ENCODE data around the gene TMEM63C.

TMEM63C gene

GRCh38 chr14:77253333-77254190 is 72.0 kb downstream of the TMEM63C start:
- DNase-seq (ENCODE audit: low read depth), result no peak

- DNase-seq (ENCODE audit: low read depth), result no peak
These were observed 75.1 kb downstream of the TMEM63C start for GRCh38 chr14:77256694-77257093.

DNA sequence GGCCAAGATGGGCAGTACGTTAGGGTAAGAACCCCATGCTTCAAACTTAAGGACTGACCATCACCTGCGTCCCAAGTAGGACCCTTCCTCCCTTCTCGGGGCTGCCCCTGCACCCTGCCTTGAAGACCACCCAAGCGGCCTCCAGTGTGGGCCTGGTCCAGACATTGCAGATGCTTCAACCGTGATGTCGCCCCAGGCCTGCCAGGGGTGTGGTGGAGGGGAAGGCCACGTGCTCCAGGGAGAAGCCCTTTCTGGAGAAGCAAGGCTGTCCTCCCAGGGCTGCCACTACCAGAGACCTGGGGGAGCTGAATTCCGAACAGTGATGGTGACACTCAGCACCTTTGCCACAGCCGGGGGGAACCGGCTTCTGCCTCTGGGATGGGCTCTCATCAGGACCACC is 76.1 kb downstream of the TMEM63C start:
- no peak for DNase-seq (ENCODE audit: low read depth)

DNA sequence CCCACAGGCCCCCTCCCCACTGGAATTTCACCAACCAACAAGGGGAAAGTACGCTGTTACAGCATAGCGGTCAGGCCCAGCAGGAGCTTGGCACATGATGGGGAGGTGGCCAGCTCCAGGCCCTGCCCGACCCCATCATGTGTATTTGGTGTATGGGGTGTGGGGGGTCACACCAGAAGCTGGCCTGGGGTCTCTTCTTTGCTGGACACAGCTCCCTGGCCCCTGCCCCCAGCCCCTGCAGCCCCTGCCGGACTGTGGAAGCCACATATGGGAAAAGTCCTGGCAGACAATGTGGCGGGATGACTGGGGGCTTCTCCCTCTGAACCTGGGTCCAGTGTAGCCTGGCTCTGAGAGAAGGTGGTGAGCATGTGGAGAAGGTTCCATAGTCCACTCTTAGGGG is 77.0 kb downstream of the TMEM63C start:
- no peak for DNase-seq (ENCODE audit: low read depth)

DNA sequence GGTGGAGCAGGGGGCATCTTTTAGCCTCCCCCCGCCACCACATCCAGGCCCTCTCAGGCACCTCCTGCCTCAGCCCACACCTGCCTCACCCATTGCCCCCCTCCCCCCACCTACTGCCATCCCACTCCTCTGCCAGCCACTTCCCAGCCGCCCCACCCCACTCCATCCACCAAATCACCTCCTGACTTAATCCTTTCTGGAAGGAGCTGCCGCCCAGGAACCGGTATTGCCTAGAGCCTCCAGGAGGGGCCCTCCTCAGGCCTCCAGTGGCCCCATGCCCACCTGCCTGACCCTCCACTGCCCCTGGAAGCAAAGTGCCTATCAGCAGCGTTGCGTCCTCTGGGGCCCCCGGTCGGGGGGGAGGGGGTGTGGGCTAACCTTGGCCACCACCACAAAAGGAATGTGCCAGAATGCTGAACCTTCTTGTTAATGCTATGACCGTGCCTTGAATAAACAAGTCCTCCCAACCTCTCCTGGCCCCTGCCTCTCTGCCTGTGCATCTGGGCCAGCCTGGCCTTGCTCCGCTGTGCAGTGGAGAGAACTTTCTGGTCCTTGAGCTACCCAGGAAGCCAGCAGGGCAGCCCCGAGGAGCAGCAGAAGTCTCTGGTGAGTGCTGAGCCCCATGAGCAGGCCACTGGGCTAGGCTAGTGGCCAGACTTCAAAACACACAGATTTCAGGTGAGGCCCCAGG is 77.6 kb downstream of the TMEM63C start:
- no peak for DNase-seq (ENCODE audit: low read depth)

GRCh38 chr14:77260199-77260598 is 78.6 kb downstream of the TMEM63C start:
- DNase-seq (ENCODE audit: low read depth), result no peak

- no peak for DNase-seq (ENCODE audit: low read depth)
These were observed 79.0 kb downstream of the TMEM63C start for GRCh38 chr14:77260631-77261030.

GRCh38 chr14:77264466-77265186 is 83.0 kb downstream of the TMEM63C start:
- DNase-seq (ENCODE audit: low read depth), result no peak

GRCh38 chr14:77265187-77265515 is 83.6 kb downstream of the TMEM63C start:
- no peak for DNase-seq (ENCODE audit: low read depth)

- no peak for DNase-seq (ENCODE audit: low read depth)
These were observed 84.2 kb downstream of the TMEM63C start for GRCh38 chr14:77265561-77266335.

DNA sequence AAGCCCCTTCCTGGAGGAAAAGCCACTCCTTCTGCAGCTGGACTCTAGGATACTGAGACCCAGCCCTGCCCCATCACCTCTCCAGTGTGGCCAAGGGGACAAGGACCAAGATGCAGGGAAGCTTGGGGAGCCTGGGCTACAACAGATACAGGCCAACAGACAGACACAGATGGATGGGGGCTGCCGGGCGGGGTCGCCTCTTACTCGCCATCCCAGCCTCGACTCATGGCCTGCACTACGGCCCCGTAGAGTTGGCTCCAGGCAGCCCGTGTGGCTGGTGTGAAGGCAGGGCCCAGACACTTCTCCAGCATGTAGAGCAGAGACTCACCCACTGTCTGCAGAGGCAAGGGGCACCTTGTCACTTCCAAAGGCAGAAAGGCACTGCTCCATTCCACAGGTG is 84.7 kb downstream of the TMEM63C start:
- DNase-seq (ENCODE audit: low read depth), result no peak

DNA sequence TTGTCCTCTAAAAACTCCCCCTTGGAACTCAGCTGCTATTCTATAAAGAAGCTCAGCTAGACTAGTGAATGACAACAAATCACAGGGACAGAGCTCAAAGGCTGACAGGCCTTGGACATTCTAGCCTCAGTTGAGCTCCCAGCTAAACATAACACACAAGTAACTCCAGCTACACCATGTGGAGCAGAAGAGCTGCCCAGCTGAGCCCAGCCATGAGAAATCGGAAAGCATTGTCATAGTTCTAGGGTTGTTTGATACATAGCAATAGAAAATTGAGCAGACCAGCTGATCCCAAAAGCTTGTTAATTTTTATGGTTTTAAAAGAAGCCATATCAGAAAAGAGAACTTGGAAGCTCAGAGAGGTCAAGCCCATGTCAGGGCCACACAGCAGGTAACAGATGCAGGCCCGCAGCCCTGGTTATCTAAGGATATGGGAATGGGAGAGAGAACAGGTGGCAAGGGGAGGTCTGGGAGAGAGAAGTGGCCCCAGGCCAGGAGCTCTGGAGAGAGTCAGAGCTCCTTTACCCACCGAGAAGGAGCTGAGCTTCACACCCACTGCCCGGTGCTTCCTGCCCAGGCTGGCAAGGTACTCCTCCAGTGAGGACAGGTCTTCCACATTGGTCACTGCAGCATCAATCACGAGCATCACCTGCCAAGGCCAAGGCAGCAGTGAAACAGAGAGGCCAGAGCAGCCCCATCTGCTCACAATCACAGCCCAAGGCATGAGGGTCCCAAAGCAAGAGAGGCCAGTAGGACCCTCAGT is 86.5 kb downstream of the TMEM63C start:
- DNase-seq (ENCODE audit: low read depth), result no peak

- no peak for DNase-seq (ENCODE audit: low read depth)
These were observed 87.5 kb downstream of the TMEM63C start for GRCh38 chr14:77268989-77269600.

DNA sequence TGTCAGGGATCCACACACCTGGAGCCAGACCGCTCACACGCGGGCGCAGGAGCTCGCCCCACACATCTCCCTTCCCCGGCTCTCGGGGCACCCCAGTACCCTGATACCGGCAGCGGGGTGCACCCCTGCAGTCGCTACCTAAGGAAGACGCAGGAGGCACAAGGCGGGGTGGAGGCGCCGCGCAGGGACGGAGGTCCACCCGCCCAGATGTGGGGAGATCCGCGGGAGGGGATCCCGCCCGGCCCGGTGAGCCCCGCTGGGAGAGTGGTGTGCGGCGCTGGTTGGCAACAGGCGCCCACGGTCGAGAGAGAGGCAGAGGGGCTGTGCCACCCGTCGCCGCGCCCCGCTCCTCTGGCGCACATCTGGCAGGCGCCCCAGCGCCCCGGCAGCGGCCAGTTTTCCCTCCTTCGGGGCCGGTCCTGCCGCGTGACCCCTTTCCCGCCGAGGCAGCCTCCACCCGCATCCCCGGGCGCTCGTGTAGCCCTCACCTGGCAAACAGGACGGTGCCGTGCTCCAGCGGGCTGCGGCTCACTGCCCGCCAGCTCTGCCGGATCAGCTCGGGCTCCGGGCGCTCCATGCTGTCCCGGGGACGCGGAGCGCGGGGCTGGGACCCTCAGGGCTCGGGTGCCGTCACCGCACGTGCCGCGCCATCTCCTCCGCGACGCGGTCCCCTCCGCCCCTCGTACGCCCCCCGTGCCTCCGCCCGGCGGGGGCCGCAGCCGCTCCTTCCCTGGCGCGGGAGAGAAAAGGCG is 88.9 kb downstream of the TMEM63C start:
- no peak for DNase-seq (ENCODE audit: low read depth)

DNA sequence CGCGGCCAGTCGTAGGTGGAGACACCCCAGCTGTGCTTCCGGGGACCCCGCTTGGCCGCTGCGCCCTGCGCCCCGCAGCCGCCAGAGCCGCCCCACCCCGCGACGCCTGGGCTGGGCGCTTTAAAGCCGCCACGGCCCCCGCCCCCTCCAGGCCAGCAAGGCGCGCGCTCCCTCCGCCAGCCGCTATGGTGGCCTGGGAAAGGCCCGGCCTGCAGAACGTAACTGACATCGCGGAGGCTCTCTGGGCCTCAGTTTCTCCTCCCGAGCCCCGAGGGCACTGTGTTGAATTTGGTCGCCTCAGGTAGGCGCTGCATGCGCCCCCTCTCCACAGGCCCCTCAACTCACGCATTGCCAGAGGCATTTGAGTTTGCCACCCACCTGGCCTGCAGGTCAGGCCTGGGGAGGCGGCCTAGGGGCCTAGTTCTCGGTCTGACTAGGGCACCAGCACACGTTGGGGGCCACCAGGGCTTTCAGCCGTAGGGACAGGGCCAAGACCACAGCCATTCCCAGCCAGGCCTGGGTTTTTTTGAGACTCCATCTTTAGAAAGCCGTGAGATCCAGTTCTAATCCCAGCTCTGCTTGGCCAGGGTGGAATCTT is 89.6 kb downstream of the TMEM63C start, which contains the start of gene NGB:
Gene NGB (minus strand): TSS at position 94 of the 598 bp plus-strand sequence. CDS start 269 bp downstream, outside the sequence.
- no peak for DNase-seq (ENCODE audit: low read depth)

DNA sequence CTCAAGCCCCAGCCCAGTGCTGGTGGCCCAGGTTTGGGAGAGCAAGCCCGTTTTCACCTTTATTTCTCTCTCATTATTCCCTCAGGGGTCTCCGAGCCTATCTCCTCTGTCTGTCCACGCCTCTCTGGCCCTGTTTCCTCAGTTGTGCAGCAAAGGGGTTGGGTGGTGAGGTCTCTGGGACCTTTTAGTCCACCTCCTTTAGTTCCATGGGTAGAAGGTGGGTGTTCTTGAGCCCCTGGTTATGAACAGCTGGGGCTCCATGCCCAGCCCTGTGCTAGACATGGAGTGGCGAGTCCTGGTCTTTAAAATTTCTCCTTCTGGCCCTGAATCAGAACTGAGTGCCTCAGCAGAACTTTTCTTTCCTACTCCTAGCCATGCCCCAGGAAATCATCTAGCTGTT is 90.7 kb downstream of the TMEM63C start:
- DNase-seq (ENCODE audit: low read depth), result no peak

- DNase-seq (ENCODE audit: low read depth), result no peak
These were observed 92.2 kb downstream of the TMEM63C start for GRCh38 chr14:77273796-77274195.

- DNase-seq (ENCODE audit: low read depth), result no peak
These were observed 93.5 kb downstream of the TMEM63C start for GRCh38 chr14:77275041-77275580.

DNA sequence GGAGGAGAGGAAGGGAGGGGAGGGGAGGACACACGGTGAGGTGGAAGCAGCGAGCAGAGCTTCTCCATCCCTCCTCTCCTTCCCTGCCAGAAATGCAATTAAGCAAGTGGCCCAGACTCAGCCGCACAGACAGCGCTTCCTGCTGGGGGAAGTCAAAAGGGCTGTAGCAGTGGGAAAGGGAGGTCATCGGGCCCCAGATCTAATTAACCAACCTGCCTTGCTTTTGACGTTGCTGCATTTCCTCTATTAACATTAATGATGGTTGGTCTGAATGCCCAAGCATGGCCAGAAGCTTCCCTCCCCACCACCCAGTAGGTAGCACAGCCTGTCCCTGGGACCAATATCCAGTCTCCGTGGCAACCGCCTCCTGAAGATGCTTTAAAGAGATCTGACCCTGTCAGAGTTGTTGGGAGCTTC is 94.0 kb downstream of the TMEM63C start:
- DNase-seq (ENCODE audit: low read depth), result no peak
